Effector memory CD4-positive, alpha-beta T cell (primary cell): ENCODE measurements around the gene GON4L.
"Not testable (repeated sequence)": the region's sequence is repeated elsewhere in the genome, so short reads cannot be mapped to it uniquely, and the experiment has no call there.

Experiments
- DNase-seq, 3 donors: peaks; one replicate each; pipeline ENCODE4 v3.0.0-alpha.2; 2020
- H3K27ac ChIP-seq: 2 replicates; pipeline ENCODE4 v1.7.0; 2013; ENCODE audit warnings: mild to moderate bottlenecking, low read length, moderate library complexity; ENCODE audit not compliant: insufficient read depth, poor library complexity, severe bottlenecking
- H3K27me3 ChIP-seq: replicated peaks from 2 replicates; pipeline ENCODE4 v1.7.0; 2013; ENCODE audit warnings: mild to moderate bottlenecking, low read length; ENCODE audit not compliant: insufficient read depth, control insufficient read depth, poor library complexity, severe bottlenecking
- H3K36me3 ChIP-seq: 2 replicates; pipeline ENCODE4 v1.7.0; 2013; ENCODE audit warnings: mild to moderate bottlenecking, low read length, moderate library complexity; ENCODE audit not compliant: control insufficient read depth, insufficient read depth
- H3K4me1 ChIP-seq: 2 replicates; pipeline ENCODE4 v1.7.0; 2013; ENCODE audit warnings: low read length, mild to moderate bottlenecking; ENCODE audit not compliant: control insufficient read depth, insufficient read depth, poor library complexity, severe bottlenecking
- H3K4me3 ChIP-seq: 2 replicates; pipeline ENCODE4 v1.7.0; 2013; ENCODE audit warnings: low read length, low read depth, mild to moderate bottlenecking; ENCODE audit not compliant: insufficient read depth, poor library complexity, severe bottlenecking
- H3K9me3 ChIP-seq: 2 replicates; pipeline ENCODE4 v1.7.0; 2013; ENCODE audit warnings: mild to moderate bottlenecking, low read length, moderate library complexity; ENCODE audit not compliant: control insufficient read depth

GON4L gene

GRCh38 chr1:155760751-155761475 lies 96.1 kb downstream of the GON4L start:
- DNase-seq: no peak
- H3K27ac ChIP-seq: no peak overlapping the region
- no peak overlapping the region for H3K4me3 ChIP-seq
- no peaks in the 10 kb centered on the region for H3K4me1 ChIP-seq
- no peaks in the 10 kb centered on the region for H3K9me3 ChIP-seq
- H3K27me3 ChIP-seq: no peaks in the 10 kb centered on the region
- H3K36me3 ChIP-seq: peaks cover 63% of the 10 kb centered on the region

GRCh38 chr1:155759966-155760630 lies 96.9 kb downstream of the GON4L start:
- Histone ChIP-seq H3K36me3 (peaks cover 57% of the 10 kb centered on the region), H3K4me1 (no peaks in the 10 kb centered on the region), H3K27me3 (no peaks in the 10 kb centered on the region), H3K27ac (no peak overlapping the region), H3K4me3 (no peak overlapping the region), H3K9me3 (no peaks in the 10 kb centered on the region)
- no peak for DNase-seq

- DNase-seq, H3K4me1 ChIP-seq, H3K9me3 ChIP-seq, H3K4me3 ChIP-seq, H3K27ac ChIP-seq, H3K27me3 ChIP-seq: not testable (repeated sequence)
- H3K36me3 ChIP-seq: peaks cover 57% of the 10 kb centered on the region
Measured at GRCh38 chr1:155759017-155759416, 98.0 kb downstream of the GON4L start.

GRCh38 chr1:155748141-155748540 lies 108.9 kb downstream of the GON4L start:
- H3K27ac ChIP-seq, H3K4me3 ChIP-seq, DNase-seq, H3K4me1 ChIP-seq, H3K27me3 ChIP-seq, H3K36me3 ChIP-seq, H3K9me3 ChIP-seq: not testable (repeated sequence)

- not testable (repeated sequence) for DNase-seq, H3K27ac ChIP-seq, H3K27me3 ChIP-seq, H3K4me1 ChIP-seq, H3K4me3 ChIP-seq, H3K9me3 ChIP-seq, H3K36me3 ChIP-seq
Measured at GRCh38 chr1:155747586-155747985, 109.4 kb downstream of the GON4L start.

- not testable (repeated sequence) for H3K27me3 ChIP-seq, H3K9me3 ChIP-seq, H3K36me3 ChIP-seq, H3K4me1 ChIP-seq
- peak; percentile 82 to 90 (median 87) for DNase-seq
- peak overlapping the region; percentile 70 for H3K4me3 ChIP-seq
- H3K27ac ChIP-seq: peak overlapping the region; percentile 67
Measured at GRCh38 chr1:155745284-155746228, 111.5 kb downstream of the GON4L start.

GRCh38 chr1:155744711-155745283 lies 112.2 kb downstream of the GON4L start:
- no peaks in the 10 kb centered on the region for H3K36me3 ChIP-seq
- no peaks in the 10 kb centered on the region for H3K9me3 ChIP-seq
- DNase-seq: no peak
- H3K27ac ChIP-seq: peak overlapping the region; percentile 67
- no peaks in the 10 kb centered on the region for H3K27me3 ChIP-seq
- H3K4me1 ChIP-seq: no peaks in the 10 kb centered on the region
- H3K4me3 ChIP-seq: peak overlapping the region; percentile 70

GRCh38 chr1:155741908-155742307 lies 115.1 kb downstream of the GON4L start:
- Histone ChIP-seq H3K27ac (no peak overlapping the region), H3K9me3 (no peaks in the 10 kb centered on the region), H3K4me3 (no peak overlapping the region), H3K4me1 (no peaks in the 10 kb centered on the region), H3K36me3 (peaks cover 11% of the 10 kb centered on the region), H3K27me3 (no peaks in the 10 kb centered on the region)
- no peak for DNase-seq

GRCh38 chr1:155740995-155741394 lies 116.0 kb downstream of the GON4L start:
- Histone ChIP-seq H3K36me3 (peaks cover 18% of the 10 kb centered on the region), H3K9me3 (no peaks in the 10 kb centered on the region)

More at GRCh38 chr1:155740995-155741394, 116.0 kb downstream of the GON4L start:
- Histone ChIP-seq H3K27me3 (no peaks in the 10 kb centered on the region), H3K27ac (no peak overlapping the region), H3K4me3 (no peak overlapping the region), H3K4me1 (no peaks in the 10 kb centered on the region)
- DNase-seq: no peak
